ENCODE measurements around the gene CLDN8.

DNA sequence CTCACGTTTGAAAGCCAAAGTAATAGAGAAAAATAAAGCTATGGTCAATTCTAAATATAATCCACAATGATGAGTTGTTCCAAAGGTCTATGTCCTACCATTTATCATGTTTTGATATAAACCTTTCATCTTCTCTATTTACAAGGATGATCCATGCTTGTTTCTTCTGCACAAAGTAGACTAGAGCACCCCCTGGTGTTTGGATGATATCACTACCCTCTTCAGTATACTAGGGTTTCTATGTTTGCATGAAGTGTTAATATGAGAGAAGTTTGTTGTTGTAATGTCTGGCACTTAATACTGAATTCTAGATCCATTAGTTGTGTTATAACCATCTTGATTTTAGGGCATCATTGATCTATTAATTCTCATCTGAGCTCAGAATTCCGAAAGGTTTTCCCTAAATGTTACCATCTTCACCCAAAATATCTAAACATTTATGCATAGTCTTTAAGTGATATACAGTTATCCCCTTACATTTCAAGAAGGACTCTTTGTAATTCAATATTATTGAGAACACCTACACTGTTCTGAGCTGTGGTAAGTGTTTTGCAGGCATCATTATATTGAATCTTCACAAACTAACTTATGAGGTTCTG is 21.1 kb downstream of the CLDN8 start:
- no peak for TF ChIP-seq RB1 (IDR thresholded peaks at IDR 0.05; ENCODE audit: borderline replicate concordance)
- TF ChIP-seq, protein P1, sequence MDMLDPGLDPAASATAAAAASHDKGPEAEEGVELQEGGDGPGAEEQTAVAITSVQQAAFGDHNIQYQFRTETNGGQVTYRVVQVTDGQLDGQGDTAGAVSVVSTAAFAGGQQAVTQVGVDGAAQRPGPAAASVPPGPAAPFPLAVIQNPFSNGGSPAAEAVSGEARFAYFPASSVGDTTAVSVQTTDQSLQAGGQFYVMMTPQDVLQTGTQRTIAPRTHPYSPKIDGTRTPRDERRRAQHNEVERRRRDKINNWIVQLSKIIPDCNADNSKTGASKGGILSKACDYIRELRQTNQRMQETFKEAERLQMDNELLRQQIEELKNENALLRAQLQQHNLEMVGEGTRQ (IDR thresholded peaks at IDR 0.05; ENCODE audit: borderline replicate concordance, low read depth, low read length), result no peak
- TF ChIP-seq POLR2A (IDR thresholded peaks at IDR 0.05; ENCODE audit: low read depth, low read length), result no peak
- TF ChIP-seq, protein P2, sequence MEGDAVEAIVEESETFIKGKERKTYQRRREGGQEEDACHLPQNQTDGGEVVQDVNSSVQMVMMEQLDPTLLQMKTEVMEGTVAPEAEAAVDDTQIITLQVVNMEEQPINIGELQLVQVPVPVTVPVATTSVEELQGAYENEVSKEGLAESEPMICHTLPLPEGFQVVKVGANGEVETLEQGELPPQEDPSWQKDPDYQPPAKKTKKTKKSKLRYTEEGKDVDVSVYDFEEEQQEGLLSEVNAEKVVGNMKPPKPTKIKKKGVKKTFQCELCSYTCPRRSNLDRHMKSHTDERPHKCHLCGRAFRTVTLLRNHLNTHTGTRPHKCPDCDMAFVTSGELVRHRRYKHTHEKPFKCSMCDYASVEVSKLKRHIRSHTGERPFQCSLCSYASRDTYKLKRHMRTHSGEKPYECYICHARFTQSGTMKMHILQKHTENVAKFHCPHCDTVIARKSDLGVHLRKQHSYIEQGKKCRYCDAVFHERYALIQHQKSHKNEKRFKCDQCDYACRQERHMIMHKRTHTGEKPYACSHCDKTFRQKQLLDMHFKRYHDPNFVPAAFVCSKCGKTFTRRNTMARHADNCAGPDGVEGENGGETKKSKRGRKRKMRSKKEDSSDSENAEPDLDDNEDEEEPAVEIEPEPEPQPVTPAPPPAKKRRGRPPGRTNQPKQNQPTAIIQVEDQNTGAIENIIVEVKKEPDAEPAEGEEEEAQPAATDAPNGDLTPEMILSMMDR (IDR thresholded peaks at IDR 0.05 in 2 of 3, conservative IDR thresholded peaks at IDR 0.05 in 1 of 3; ENCODE audit: control insufficient read depth in 2 of 3, extremely low read depth in 1 of 3, insufficient read depth in 1 of 3, low read depth in 3 of 3, low read length in 3 of 3), result peak; percentile 15 to 34 (median 31); a peak in 3 of 6 replicates
- TF ChIP-seq NFYB (IDR thresholded peaks at IDR 0.05; ENCODE audit: insufficient read depth, low read depth, low read length), result no peak
- TF ChIP-seq, protein P3, sequence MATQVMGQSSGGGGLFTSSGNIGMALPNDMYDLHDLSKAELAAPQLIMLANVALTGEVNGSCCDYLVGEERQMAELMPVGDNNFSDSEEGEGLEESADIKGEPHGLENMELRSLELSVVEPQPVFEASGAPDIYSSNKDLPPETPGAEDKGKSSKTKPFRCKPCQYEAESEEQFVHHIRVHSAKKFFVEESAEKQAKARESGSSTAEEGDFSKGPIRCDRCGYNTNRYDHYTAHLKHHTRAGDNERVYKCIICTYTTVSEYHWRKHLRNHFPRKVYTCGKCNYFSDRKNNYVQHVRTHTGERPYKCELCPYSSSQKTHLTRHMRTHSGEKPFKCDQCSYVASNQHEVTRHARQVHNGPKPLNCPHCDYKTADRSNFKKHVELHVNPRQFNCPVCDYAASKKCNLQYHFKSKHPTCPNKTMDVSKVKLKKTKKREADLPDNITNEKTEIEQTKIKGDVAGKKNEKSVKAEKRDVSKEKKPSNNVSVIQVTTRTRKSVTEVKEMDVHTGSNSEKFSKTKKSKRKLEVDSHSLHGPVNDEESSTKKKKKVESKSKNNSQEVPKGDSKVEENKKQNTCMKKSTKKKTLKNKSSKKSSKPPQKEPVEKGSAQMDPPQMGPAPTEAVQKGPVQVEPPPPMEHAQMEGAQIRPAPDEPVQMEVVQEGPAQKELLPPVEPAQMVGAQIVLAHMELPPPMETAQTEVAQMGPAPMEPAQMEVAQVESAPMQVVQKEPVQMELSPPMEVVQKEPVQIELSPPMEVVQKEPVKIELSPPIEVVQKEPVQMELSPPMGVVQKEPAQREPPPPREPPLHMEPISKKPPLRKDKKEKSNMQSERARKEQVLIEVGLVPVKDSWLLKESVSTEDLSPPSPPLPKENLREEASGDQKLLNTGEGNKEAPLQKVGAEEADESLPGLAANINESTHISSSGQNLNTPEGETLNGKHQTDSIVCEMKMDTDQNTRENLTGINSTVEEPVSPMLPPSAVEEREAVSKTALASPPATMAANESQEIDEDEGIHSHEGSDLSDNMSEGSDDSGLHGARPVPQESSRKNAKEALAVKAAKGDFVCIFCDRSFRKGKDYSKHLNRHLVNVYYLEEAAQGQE (IDR thresholded peaks at IDR 0.05; ENCODE audit: low read depth, low read length), result no peak
- TF ChIP-seq PAX5 (IDR thresholded peaks at IDR 0.05; ENCODE audit: borderline replicate concordance, low read depth, low read length), result no peak
